NOMO-1 (cell line): ENCODE measurements around the gene TARS2.

Experiments
- DNase-seq, 2 experiments: peaks; one replicate each; lab custom pipeline; 2025; ENCODE audit not compliant: unreplicated experiment in 2 of 2; lab: John Stamatoyannopoulos, UW

Gene TARS2

DNA sequence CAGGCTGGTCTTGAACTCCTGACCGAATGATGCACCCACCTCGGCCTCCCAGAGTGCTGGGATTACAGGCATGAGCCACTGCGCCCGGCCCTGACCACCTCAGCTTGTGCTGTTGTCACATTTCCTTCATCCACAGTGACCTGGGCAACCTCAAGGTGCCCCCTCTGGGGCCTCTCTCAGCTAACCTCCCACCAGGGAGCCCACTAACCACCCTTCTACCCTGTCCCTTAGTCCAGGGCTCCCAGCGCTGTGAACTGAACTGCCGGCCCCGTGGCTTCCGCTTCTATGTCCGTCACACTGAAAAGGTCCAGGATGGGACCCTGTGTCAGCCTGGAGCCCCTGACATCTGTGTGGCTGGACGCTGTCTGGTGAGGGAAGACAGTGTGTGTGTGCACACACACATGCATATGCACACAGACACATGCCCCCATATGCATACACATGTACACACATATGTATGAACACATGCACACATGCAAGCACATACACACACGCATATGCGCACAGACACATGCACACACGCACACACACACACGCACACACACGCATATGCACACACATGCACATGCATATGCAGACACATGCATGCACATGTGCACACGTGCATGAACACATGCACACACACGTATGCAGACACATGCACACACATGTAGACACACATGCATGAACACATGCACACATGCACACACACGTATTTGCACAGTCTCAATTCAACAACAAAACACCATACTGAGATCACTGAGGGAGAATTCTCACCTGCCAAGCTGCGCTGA is 68.2 kb downstream of the TARS2 start:
- no peak for DNase-seq

DNA sequence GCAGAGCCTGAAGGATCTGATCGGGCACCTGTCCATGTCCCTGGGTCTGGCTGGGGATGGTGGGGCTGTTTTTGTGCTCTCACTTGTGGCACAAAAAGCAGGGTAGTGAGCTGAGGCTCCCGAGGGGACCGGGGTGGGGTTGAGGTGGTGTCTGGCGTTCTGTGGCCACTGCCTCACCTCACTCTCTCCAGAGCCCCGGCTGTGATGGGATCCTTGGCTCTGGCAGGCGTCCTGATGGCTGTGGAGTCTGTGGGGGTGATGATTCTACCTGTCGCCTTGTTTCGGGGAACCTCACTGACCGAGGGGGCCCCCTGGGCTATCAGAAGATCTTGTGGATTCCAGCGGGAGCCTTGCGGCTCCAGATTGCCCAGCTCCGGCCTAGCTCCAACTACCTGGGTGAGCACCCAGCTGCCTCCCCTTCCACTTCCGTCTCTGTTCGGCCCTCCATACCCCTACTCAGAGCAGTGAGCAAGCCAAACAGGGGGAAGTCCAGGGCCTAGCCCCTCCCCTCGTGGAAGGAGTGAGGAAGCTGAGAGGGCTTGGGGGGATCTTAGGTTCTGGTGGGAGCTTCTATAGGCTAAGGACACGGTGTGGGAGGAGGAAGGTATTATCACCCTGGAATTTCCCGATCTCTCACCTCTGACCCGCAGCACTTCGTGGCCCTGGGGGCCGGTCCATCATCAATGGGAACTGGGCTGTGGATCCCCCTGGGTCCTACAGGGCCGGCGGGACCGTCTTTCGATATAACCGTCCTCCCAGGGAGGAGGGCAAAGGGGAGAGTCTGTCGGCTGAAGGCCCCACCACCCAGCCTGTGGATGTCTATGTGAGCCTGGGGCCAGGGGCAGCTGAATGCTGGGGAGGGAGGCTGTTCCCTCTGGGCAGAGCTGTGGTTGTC is 69.0 kb downstream of the TARS2 start:
- no peak for DNase-seq

DNA sequence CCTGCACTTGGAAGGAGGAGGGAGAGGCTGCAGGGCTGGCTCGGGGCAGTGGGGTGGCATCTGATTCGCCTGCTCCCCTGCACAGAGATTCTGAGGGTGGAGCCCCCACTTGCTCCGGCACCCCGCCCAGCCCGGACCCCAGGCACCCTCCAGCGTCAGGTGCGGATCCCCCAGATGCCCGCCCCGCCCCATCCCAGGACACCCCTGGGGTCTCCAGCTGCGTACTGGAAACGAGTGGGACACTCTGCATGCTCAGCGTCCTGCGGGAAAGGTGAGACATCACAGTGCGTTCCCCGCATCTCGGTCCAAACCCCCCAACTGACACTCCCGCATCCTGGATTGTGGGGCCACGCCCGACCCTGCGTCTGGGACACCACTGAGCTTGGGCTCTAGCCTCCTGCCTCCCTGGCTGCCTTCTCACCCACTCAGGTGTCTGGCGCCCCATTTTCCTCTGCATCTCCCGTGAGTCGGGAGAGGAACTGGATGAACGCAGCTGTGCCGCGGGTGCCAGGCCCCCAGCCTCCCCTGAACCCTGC is 69.9 kb downstream of the TARS2 start:
- no peak for DNase-seq
